Measurements from ENCODE around the gene ADRB2. TPM values are rescaled to one million over a fixed set of nuclear protein-coding genes. Genes with fewer than 3 reads are reported as not detected.

Gene ADRB2
- 1.5 TPM for polyA plus RNA-seq (2013, experiment 1 of 2)
- 0.71 TPM for polyA plus RNA-seq (2013, experiment 2 of 2)

- 0% methylated on average over 29 to 31 of the region's 42 CpGs for WGBS, 2 experiments (ENCODE audit: insufficient coverage in 2 of 2)
- peaks cover 24% of the 10 kb centered on the region for H3K4me1 ChIP-seq (ENCODE audit: control insufficient read depth, insufficient read depth, low read length, poor library complexity, severe bottlenecking)
- peak within 1 kb of the TSS; percentile 53 for H3K4me3 ChIP-seq (ENCODE audit: extremely low read depth, insufficient read depth, low read length, poor library complexity, severe bottlenecking)
- H3K36me3 ChIP-seq (ENCODE audit: control insufficient read depth, insufficient read depth, low read length), result no peaks in the 10 kb centered on the region
- peak within 1 kb of the TSS; percentile 55 for H3K27ac ChIP-seq (ENCODE audit: low read depth, low read length, severe bottlenecking)
- no peaks in the 10 kb centered on the region for H3K9me3 ChIP-seq (ENCODE audit: control insufficient read depth, low read length)
Measured at GRCh38 chr5:148826053-148826738, at the start of gene ADRB2. Gene ADRB2, plus strand, starts transcription at chr5:148826611. Its CDS starts 221 bp downstream, at chr5:148826832.

- no peaks in the 10 kb centered on the region for H3K36me3 ChIP-seq (ENCODE audit: control insufficient read depth, insufficient read depth, low read length)
- 88% methylated on average over 1 of the region's 1 CpG; no CpG with 5 or more reads in 1 of the 2 experiments for WGBS, 2 experiments (ENCODE audit: insufficient coverage in 2 of 2)
- H3K27ac ChIP-seq (ENCODE audit: low read depth, low read length, severe bottlenecking), result no peak overlapping the region
- no peak overlapping the region for H3K4me3 ChIP-seq (ENCODE audit: extremely low read depth, insufficient read depth, low read length, poor library complexity, severe bottlenecking)
- peaks cover 4% of the 10 kb centered on the region for H3K4me1 ChIP-seq (ENCODE audit: control insufficient read depth, insufficient read depth, low read length, poor library complexity, severe bottlenecking)
- H3K9me3 ChIP-seq (ENCODE audit: control insufficient read depth, low read length), result no peaks in the 10 kb centered on the region
Measured at GRCh38 chr5:148776780-148777179, 49.6 kb upstream of the ADRB2 start.

GRCh38 chr5:148778882-148779281, 47.5 kb upstream of the ADRB2 start:
- Histone ChIP-seq H3K27ac (ENCODE audit: low read depth, low read length, severe bottlenecking) (no peak overlapping the region), H3K36me3 (ENCODE audit: control insufficient read depth, insufficient read depth, low read length) (no peaks in the 10 kb centered on the region), H3K9me3 (ENCODE audit: control insufficient read depth, low read length) (no peaks in the 10 kb centered on the region), H3K4me1 (ENCODE audit: control insufficient read depth, insufficient read depth, low read length, poor library complexity, severe bottlenecking) (peaks cover 4% of the 10 kb centered on the region), H3K4me3 (ENCODE audit: extremely low read depth, insufficient read depth, low read length, poor library complexity, severe bottlenecking) (no peak overlapping the region)

- 94 to 97% methylated on average over 4 of the region's 5 CpGs for WGBS, 2 experiments (ENCODE audit: insufficient coverage in 2 of 2)
- no peaks in the 10 kb centered on the region for H3K36me3 ChIP-seq (ENCODE audit: control insufficient read depth, insufficient read depth, low read length)
- no peaks in the 10 kb centered on the region for H3K9me3 ChIP-seq (ENCODE audit: control insufficient read depth, low read length)
- H3K4me3 ChIP-seq (ENCODE audit: extremely low read depth, insufficient read depth, low read length, poor library complexity, severe bottlenecking), result no peak overlapping the region
- H3K27ac ChIP-seq (ENCODE audit: low read depth, low read length, severe bottlenecking), result no peak overlapping the region
- peaks cover 4% of the 10 kb centered on the region for H3K4me1 ChIP-seq (ENCODE audit: control insufficient read depth, insufficient read depth, low read length, poor library complexity, severe bottlenecking)
Measured at GRCh38 chr5:148780711-148781110, 45.7 kb upstream of the ADRB2 start.

- 90 to 100% methylated on average over 2 of the region's 2 CpGs for WGBS, 2 experiments (ENCODE audit: insufficient coverage in 2 of 2)
- Histone ChIP-seq H3K27ac (ENCODE audit: low read depth, low read length, severe bottlenecking) (no peak overlapping the region), H3K4me3 (ENCODE audit: extremely low read depth, insufficient read depth, low read length, poor library complexity, severe bottlenecking) (no peak overlapping the region), H3K9me3 (ENCODE audit: control insufficient read depth, low read length) (no peaks in the 10 kb centered on the region), H3K4me1 (ENCODE audit: control insufficient read depth, insufficient read depth, low read length, poor library complexity, severe bottlenecking) (no peaks in the 10 kb centered on the region), H3K36me3 (ENCODE audit: control insufficient read depth, insufficient read depth, low read length) (no peaks in the 10 kb centered on the region)
Measured at GRCh38 chr5:148781766-148782165, 44.6 kb upstream of the ADRB2 start.

GRCh38 chr5:148785223-148785622, 41.2 kb upstream of the ADRB2 start:
- H3K9me3 ChIP-seq (ENCODE audit: control insufficient read depth, low read length), result no peaks in the 10 kb centered on the region
- peaks cover 10% of the 10 kb centered on the region for H3K4me1 ChIP-seq (ENCODE audit: control insufficient read depth, insufficient read depth, low read length, poor library complexity, severe bottlenecking)
- no peaks in the 10 kb centered on the region for H3K36me3 ChIP-seq (ENCODE audit: control insufficient read depth, insufficient read depth, low read length)
- H3K4me3 ChIP-seq (ENCODE audit: extremely low read depth, insufficient read depth, low read length, poor library complexity, severe bottlenecking), result no peak overlapping the region
- H3K27ac ChIP-seq (ENCODE audit: low read depth, low read length, severe bottlenecking), result no peak overlapping the region

GRCh38 chr5:148786456-148786855, 40.0 kb upstream of the ADRB2 start:
- H3K4me1 ChIP-seq (ENCODE audit: control insufficient read depth, insufficient read depth, low read length, poor library complexity, severe bottlenecking), result peaks cover 10% of the 10 kb centered on the region
- H3K4me3 ChIP-seq (ENCODE audit: extremely low read depth, insufficient read depth, low read length, poor library complexity, severe bottlenecking), result no peak overlapping the region
- no peaks in the 10 kb centered on the region for H3K9me3 ChIP-seq (ENCODE audit: control insufficient read depth, low read length)
- H3K27ac ChIP-seq (ENCODE audit: low read depth, low read length, severe bottlenecking), result no peak overlapping the region
- H3K36me3 ChIP-seq (ENCODE audit: control insufficient read depth, insufficient read depth, low read length), result no peaks in the 10 kb centered on the region

- 85 to 87% methylated on average over 3 to 5 of the region's 6 CpGs for WGBS, 2 experiments (ENCODE audit: insufficient coverage in 2 of 2)
- no peaks in the 10 kb centered on the region for H3K9me3 ChIP-seq (ENCODE audit: control insufficient read depth, low read length)
- H3K36me3 ChIP-seq (ENCODE audit: control insufficient read depth, insufficient read depth, low read length), result no peaks in the 10 kb centered on the region
- no peak overlapping the region for H3K27ac ChIP-seq (ENCODE audit: low read depth, low read length, severe bottlenecking)
- H3K4me3 ChIP-seq (ENCODE audit: extremely low read depth, insufficient read depth, low read length, poor library complexity, severe bottlenecking), result no peak overlapping the region
- H3K4me1 ChIP-seq (ENCODE audit: control insufficient read depth, insufficient read depth, low read length, poor library complexity, severe bottlenecking), result peaks cover 17% of the 10 kb centered on the region
Measured at GRCh38 chr5:148788636-148789035, 37.8 kb upstream of the ADRB2 start.

GRCh38 chr5:148790545-148791333, 35.7 kb upstream of the ADRB2 start:
- Histone ChIP-seq H3K4me3 (ENCODE audit: extremely low read depth, insufficient read depth, low read length, poor library complexity, severe bottlenecking) (no peak overlapping the region), H3K36me3 (ENCODE audit: control insufficient read depth, insufficient read depth, low read length) (no peaks in the 10 kb centered on the region), H3K9me3 (ENCODE audit: control insufficient read depth, low read length) (no peaks in the 10 kb centered on the region), H3K27ac (ENCODE audit: low read depth, low read length, severe bottlenecking) (no peak overlapping the region), H3K4me1 (ENCODE audit: control insufficient read depth, insufficient read depth, low read length, poor library complexity, severe bottlenecking) (peaks cover 17% of the 10 kb centered on the region)
- 85 to 100% methylated on average over 1 to 2 of the region's 8 CpGs for WGBS, 2 experiments (ENCODE audit: insufficient coverage in 2 of 2)

GRCh38 chr5:148791334-148791667, 35.1 kb upstream of the ADRB2 start:
- Histone ChIP-seq H3K27ac (ENCODE audit: low read depth, low read length, severe bottlenecking) (no peak overlapping the region), H3K9me3 (ENCODE audit: control insufficient read depth, low read length) (no peaks in the 10 kb centered on the region), H3K36me3 (ENCODE audit: control insufficient read depth, insufficient read depth, low read length) (no peaks in the 10 kb centered on the region), H3K4me1 (ENCODE audit: control insufficient read depth, insufficient read depth, low read length, poor library complexity, severe bottlenecking) (peaks cover 17% of the 10 kb centered on the region), H3K4me3 (ENCODE audit: extremely low read depth, insufficient read depth, low read length, poor library complexity, severe bottlenecking) (no peak overlapping the region)

GRCh38 chr5:148791696-148792095, 34.7 kb upstream of the ADRB2 start:
- Histone ChIP-seq H3K9me3 (ENCODE audit: control insufficient read depth, low read length) (no peaks in the 10 kb centered on the region), H3K4me3 (ENCODE audit: extremely low read depth, insufficient read depth, low read length, poor library complexity, severe bottlenecking) (no peak overlapping the region), H3K4me1 (ENCODE audit: control insufficient read depth, insufficient read depth, low read length, poor library complexity, severe bottlenecking) (peaks cover 17% of the 10 kb centered on the region), H3K27ac (ENCODE audit: low read depth, low read length, severe bottlenecking) (no peak overlapping the region), H3K36me3 (ENCODE audit: control insufficient read depth, insufficient read depth, low read length) (no peaks in the 10 kb centered on the region)
- 86% methylated on average over 1 of the region's 2 CpGs; no CpG with 5 or more reads in 1 of the 2 experiments for WGBS, 2 experiments (ENCODE audit: insufficient coverage in 2 of 2)

Data from mesodermal cell (in vitro differentiated cells).